Stimulated activated CD8-positive, alpha-beta memory T cell treated with anti-CD3 and anti-CD28 coated beads, Interleukin-7, amount 100 ng/mL, for 4 hours (primary cell): ENCODE results near the gene RABGGTB.
"Not testable (repeated sequence)": the region's sequence is repeated elsewhere in the genome, so short reads cannot be mapped to it uniquely, and the experiment has no call there.

ENCODE experiments used
- DNase-seq, 2 donors: peaks; one replicate each; pipeline ENCODE4 v3.0.0-alpha.2; 2020; ENCODE audit warnings: low read depth in 2 of 2

Gene RABGGTB

DNA sequence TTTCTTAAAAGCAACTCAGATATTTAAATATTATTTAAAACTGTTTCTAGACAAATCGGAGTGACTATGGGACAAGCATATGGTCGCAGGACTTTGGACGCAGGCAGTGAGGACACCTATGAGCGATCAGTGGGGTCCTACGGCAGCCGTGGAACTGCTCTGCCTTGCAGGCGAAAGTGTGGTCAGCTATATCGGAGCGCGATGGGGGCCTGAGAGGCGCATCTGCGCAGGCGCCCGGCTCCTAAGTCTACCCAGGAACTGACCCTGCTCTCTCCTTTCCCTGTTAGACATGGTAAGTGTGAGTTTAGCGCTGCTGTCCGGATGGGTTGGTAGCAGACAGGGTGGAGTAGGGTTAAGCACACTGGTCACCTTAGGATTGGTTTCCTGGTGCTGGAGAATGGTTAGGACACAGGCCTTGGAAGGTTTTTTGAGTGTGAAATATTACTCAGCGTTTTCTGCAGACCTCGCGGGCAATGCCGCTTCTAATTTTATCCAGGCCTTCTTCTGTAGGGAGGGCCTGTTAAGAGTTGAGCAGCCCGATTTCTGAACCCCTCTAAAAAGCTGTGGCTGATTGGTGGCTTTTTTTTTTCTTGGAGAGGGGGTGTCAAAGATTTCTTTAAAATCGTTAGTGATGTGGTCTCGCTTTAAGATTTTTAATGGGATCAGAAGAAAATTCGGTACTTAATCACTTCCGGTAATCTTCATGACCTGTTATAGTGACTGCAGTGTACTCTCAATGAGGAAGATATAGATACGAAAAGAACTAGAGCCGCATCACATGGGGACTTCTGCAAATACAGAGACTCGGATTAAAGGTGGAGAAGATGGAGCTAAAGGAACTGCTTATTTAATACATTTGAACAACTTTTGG, at the start of gene RABGGTB:
TSS of gene RABGGTB (plus strand) at position 274 of the 871 bp plus-strand sequence. CDS start at position 290, 16 bp downstream.
- peak; percentile 88 for DNase-seq

DNA sequence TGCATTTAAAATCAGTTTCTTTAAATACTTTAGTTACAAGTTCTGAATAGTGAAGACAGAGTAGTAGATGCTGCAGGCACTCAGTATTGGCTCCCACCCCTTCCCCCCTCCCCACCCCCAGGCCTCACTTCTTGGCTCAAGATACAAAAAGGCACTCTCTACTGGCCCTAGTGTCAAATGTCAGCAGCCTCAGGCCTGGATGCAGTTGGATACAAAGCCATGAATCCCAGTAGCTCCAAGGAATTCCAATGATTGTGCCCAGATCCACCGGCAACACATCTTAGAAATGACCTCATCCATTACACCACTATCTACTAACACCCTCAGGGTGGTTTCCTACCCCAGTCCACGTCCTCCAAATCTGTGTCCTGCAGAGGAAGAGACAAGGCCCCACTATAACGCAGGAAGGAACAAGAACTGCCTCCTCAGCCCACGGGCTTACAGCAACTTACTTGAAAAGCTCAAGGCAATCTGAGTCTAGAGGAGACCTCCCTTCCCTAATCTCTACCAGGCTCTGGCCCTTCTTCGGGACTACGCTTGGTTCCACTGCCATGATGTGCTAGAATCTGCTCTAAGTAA, 43.9 kb upstream of the RABGGTB start:
- DNase-seq = no peak

DNA sequence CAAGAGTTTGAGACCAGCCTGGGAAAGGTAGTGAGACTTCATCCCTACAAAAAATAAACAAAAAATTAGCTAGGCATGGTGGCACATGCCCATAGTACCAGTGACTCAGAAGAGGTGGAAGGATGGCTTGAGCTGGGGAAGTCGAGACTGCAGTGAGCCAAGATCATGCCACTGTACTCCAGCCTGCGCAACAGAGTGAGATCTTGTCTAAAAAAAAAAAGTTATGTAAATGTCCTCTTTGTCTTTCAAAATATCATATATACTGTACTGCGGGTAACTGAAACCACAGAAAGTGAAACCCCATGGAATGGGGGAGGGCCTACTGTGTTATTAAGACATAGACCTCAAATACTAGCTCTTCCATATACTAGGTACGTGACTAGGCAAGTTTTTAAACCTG, 40.8 kb upstream of the RABGGTB start:
- no peak for DNase-seq

- DNase-seq = not testable (repeated sequence)
Measured at GRCh38 chr1:75757210-75757609, 28.8 kb upstream of the RABGGTB start.

DNA sequence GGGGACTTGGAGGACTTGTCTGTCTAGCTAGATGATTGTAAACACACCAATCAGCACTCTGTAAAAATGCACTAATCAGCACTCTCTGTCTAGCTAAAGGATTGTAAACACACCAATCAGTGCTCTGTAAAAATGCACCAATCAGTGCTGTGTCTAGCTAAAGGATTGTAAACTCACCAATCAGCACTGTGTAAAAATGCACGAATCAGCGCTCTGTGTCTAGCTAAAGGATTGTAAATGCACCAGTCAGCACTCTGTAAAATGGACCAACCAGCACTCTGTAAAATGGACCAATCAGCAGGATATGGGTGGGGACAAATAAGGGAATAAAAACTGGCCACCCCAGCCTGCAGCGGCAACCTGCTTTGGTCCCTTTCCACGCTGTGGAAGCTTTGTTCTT, 27.5 kb upstream of the RABGGTB start:
- not testable (repeated sequence) for DNase-seq

- no peak for DNase-seq
Measured at GRCh38 chr1:75764057-75764655, 21.9 kb upstream of the RABGGTB start.

DNA sequence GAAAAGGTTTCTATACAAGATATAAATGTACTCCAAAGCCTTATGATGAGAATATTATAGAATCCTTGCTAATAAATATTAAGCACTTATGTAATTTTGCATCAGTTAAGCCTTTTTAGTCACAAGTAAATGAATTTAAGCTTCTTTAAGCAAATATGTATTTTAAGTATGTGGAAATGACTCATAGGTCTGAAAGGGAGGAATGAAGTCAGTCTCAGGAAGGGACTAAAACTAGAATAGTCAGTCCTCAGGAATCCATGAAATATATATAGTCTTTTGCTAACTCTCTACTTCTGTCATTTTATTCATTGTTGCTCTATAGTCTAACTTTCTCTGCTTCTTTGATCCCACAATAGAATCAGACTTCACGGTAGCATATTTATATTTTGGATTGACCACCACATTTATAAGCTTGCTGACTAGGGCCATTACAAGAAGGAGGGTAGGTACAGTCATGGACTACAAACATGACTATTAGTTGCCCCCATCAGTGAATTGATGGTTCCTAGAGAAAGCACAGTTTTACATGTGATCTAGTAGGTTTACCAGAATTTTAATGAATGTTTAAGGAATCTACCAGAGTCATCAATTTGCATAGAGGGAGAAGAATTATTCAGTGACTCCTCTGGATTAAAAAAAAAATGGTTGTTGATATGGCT, 20.2 kb upstream of the RABGGTB start:
- DNase-seq = no peak

DNA sequence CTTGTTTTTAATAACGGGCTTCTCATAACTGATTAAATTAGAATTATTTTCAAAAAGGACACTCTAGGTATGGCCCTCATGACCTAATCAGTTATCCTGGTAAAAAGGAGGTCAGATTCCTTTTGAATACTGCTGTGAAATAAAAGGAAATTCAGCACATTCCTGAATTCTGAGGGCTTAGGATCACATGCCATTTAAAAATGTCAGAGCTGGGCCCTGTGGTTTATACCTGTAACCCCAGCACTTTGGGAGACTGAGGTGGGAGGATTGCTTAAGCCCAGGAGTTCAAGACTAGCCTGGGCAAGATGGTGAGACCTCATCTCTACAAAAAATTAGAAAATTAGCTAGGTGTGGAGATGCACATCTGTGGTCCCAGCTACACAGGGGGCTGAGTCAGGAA, 18.0 kb upstream of the RABGGTB start:
- DNase-seq = no peak

DNA sequence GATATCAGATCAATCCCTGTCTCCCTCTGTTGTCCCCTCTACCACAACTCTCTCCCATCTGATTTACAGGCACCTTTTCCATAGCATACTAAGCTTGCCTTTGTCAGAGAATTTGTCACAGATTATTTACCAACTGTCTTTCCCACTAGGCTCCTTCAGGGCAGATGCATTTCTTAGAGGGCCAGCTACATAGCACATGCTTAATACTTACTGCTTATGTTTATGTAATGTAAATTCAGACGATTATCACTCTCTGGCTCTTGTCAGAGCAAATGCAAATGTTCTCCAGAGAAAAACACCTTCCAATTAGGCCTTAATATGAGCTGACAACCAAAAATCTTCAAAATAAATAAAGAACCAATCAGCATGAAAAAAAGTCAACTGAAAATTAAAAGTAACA, 15.3 kb upstream of the RABGGTB start:
- DNase-seq = no peak

- no peak for DNase-seq
Measured at GRCh38 chr1:75771978-75772377, 14.1 kb upstream of the RABGGTB start.

DNA sequence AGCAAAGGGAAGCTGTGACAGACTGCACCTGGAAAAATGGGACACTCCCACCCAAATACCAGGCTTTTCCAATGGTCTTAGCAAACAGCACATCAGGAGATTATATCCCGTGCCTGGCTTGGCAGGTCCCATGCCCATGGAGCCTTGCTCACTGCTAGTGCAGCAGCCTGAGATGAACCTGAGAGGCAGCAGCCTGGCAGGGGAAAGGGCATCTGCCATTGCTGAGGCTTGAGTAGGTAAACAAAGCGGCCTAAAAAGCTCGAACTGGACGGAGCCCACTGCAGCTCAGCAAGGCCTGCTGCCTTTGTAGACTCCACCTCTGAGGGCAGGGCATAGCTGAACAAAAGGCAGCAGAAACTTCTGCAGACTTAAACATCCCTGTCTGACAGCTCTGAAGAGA, 8.2 kb upstream of the RABGGTB start:
- DNase-seq = not testable (repeated sequence)

- DNase-seq = not testable (repeated sequence)
Measured at GRCh38 chr1:75778694-75779093, 7.4 kb upstream of the RABGGTB start.

- not testable (repeated sequence) for DNase-seq
Measured at GRCh38 chr1:75780183-75780582, 5.9 kb upstream of the RABGGTB start.

DNA sequence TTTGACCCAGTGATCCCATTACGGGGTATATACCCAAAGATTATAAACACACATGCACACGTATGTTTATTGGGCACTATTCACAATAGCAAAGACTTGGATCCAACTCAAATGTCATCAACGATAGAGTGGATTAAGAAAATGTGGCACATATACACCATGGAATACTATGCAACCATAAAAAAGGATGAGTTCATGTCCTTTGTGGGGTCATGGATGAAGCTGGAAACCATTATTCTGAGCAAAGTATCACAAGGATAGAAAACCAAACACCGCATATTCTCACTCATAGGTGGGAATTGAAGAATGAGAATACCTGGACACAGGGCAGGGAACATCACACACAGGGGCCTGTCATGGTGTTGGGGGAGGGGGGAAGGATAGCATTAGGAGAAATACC, 2.1 kb upstream of the RABGGTB start:
- DNase-seq = not testable (repeated sequence)

DNA sequence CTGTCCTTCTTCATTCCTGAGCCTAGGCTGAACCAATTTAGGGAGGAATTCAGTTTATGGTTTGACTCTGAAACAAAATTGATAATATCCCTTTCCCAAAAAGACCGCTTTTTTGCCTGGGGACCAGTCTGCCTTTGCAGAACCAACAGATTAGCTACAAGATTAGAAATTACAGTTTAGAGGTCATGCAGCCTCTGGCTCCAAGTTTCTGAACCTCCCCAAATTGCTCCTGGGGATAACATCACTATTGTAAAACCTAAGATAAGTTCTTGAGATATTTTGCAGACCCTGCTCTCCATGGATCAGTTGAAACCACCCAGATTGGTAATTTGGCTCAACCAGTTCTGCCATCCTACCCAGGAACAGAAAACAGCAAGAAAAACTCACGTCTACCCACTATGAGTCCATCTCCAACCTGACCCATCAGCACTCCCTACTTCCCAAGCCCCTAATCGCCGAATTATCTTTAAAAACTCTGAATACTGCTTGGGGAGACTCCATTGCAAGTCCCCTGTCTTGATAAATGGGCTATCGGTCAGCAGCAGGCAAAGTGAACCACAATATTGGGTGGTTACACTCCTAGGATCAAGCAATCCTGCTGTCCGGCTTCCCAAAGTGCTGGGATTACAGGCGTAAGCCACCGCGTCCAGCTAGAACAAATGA, 605 bp upstream of the RABGGTB start:
- no peak for DNase-seq

GRCh38 chr1:75786901-75787493, 941 bp downstream of the RABGGTB start:
- DNase-seq = no peak

GRCh38 chr1:75787524-75787923, 1.5 kb downstream of the RABGGTB start:
- no peak for DNase-seq

DNA sequence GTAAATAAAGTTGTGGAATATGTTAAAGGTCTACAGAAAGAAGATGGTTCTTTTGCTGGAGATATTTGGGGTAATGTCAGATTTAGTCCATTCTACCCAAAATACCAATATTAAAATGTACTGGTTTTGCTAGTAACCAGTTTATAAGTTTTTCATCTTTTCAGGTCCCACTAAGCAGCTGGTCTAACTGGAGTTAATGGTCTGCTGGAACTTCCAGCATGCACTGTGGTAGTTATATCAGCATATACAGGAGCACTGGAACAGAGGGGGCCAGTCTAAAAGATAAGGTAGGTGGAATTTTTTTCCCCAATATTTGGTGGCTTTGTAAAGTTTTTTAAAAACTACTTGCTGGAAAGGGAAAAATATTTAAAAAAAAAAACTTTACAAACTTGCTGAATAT, 3.9 kb downstream of the RABGGTB start:
- no peak for DNase-seq

- no peak for DNase-seq
Measured at GRCh38 chr1:75791022-75791421, 5.0 kb downstream of the RABGGTB start.

GRCh38 chr1:75792091-75792490, 6.0 kb downstream of the RABGGTB start:
- no peak for DNase-seq

DNA sequence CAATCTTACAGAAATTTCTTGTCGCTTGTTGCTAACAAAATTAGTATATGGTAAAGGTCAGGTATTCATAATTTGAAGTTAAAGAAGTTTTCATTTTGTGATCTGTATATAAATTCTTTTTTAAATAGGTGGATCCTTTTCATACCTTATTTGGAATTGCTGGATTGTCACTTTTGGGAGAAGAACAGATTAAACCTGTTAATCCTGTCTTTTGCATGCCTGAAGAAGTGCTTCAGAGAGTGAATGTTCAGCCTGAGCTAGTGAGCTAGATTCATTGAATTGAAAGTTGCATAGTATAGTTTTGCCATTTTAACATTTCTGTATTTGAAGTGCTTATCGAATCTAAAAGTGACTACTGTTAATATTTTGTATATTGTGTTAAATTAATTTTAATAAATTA, 8.3 kb downstream of the RABGGTB start:
- no peak for DNase-seq
